ENCODE data around the gene MPC1. TPM values are rescaled to one million over a fixed set of nuclear protein-coding genes. Genes with fewer than 3 reads are reported as not detected.
"Not testable (repeated sequence)": the region's sequence is repeated elsewhere in the genome, so short reads cannot be mapped to it uniquely, and the experiment has no call there.

Gene MPC1
- total and polyA plus RNA-seq, 2 donors: 40.5 to 106 TPM

DNA sequence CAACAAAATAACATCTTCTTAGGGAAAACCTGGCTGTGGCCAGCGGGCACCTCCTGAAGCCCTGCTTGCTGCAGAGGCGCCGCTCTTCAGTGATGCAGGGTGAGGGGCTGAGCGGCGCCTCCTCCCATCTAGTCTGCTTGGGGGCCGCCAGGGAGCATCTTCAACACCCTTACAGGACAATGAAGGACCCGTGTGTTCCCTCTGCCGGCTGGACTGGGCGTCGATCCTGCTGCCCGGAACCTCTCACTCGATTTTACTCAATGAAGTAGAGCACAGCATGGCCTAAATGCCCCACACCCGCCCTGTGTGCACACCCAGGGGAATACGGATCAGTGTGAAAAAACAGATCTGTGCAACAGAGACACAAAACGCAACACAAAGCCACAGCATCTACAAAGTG is 28.5 kb upstream of the MPC1 start:
- Histone ChIP-seq H3K27me3 (ENCODE audit: control insufficient read depth in 2 of 2, insufficient read depth in 1 of 2, low read length in 1 of 2) (no peaks in the 10 kb centered on the region), H3K4me3 (ENCODE audit: low read length in 2 of 2) (peak overlapping the region; percentile 6 to 39), H3K4me1 (ENCODE audit: control insufficient read depth in 2 of 2, insufficient read depth in 2 of 2, low read length in 2 of 2) (peaks cover 53 to 70% of the 10 kb centered on the region in 2 donors), H3K36me3 (ENCODE audit: control insufficient read depth in 2 of 2, insufficient read depth in 2 of 2, low read length in 1 of 2) (peaks cover 0 to 3% of the 10 kb centered on the region in 2 donors), H3K27ac (ENCODE audit: low read depth in 1 of 2, low read length in 1 of 2) (peak overlapping the region; percentile 96 to 97), H3K9me3 (ENCODE audit: control insufficient read depth in 2 of 2, insufficient read depth in 1 of 2, low read length in 1 of 2) (no peaks in the 10 kb centered on the region)
- WGBS: 75% methylated on average over 15 of the region's 15 CpGs
- no peak for DNase-seq (ENCODE audit: low read depth in 6 of 9, low spot score in 9 of 9)

DNA sequence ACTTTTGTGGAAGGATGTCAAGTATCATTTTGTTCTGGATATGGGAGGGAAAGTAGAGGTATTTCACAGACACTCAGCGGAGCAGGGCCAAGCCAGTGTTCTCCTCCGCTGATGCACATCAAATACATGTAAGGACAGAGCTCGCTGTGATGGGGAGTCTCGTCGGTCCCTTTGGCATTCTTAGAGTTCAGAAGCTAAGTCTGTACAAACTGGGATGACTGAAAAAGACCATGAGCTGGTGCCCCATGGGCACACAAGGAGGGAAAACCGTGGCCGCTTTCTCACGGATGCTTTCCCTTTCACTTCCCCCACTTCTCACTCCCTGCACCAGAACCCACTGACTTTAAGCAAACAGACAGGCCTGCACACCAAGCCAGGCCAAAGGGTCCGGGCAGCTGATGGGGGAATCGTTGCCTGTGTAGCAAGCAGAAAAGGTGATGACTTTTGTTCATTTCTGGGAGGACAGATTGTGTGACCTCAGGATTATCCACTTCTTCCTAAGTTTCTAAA is 27.7 kb upstream of the MPC1 start:
- H3K4me1 ChIP-seq (ENCODE audit: control insufficient read depth in 2 of 2, insufficient read depth in 2 of 2, low read length in 2 of 2): peaks cover 46 to 62% of the 10 kb centered on the region in 2 donors
- H3K9me3 ChIP-seq (ENCODE audit: control insufficient read depth in 2 of 2, insufficient read depth in 1 of 2, low read length in 1 of 2): no peaks in the 10 kb centered on the region
- no peaks in the 10 kb centered on the region for H3K27me3 ChIP-seq (ENCODE audit: control insufficient read depth in 2 of 2, insufficient read depth in 1 of 2, low read length in 1 of 2)
- peak overlapping the region in 1 of 2 donors; percentile 97 for H3K27ac ChIP-seq (ENCODE audit: low read depth in 1 of 2, low read length in 1 of 2)
- DNase-seq (ENCODE audit: low read depth in 6 of 9, low spot score in 9 of 9): no peak
- H3K4me3 ChIP-seq (ENCODE audit: low read length in 2 of 2): no peak overlapping the region
- no peaks in the 10 kb centered on the region for H3K36me3 ChIP-seq (ENCODE audit: control insufficient read depth in 2 of 2, insufficient read depth in 2 of 2, low read length in 1 of 2)
- 82% methylated on average over 10 of the region's 10 CpGs for WGBS

DNA sequence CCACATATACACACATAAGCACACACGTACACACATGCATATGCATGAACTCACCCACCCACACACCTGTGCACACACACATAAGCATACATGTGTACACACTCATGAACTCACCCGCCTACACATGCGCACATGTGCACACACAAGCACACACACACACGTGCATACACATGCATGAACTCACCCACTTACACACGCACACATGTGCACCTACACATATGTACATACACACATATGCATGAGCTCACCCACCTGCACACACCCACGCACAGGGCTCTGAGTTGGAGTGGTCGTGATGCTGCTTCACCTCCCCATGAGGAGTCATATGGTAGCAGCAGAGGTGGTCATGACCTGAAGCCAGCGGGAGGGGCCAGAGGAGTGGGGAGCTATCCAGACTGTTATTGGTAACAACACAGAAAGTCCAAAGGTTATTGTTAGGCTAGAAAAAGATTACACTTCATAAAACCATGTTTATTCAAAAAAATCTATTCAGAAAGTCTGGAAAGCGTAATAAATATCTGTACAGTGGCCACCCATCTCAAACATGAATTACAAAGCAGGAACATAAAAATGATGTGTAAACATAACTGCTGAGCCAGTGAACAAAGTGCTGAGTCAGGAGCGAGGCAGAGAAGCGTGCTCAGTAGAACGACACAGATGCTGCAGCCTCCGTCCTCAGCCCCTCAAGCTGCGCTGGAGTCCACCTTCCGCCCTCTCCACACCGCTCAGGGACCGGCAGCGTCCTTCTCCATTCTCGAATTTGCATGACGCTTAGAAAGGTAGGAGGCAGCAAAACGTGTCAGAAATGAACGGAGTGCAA is 26.4 kb upstream of the MPC1 start:
- H3K36me3 ChIP-seq (ENCODE audit: control insufficient read depth in 2 of 2, insufficient read depth in 2 of 2, low read length in 1 of 2): no peaks in the 10 kb centered on the region
- H3K9me3 ChIP-seq (ENCODE audit: control insufficient read depth in 2 of 2, insufficient read depth in 1 of 2, low read length in 1 of 2): no peaks in the 10 kb centered on the region
- H3K4me3 ChIP-seq (ENCODE audit: low read length in 2 of 2): no peak overlapping the region
- 79% methylated on average over 22 of the region's 22 CpGs for WGBS
- no peaks in the 10 kb centered on the region for H3K27me3 ChIP-seq (ENCODE audit: control insufficient read depth in 2 of 2, insufficient read depth in 1 of 2, low read length in 1 of 2)
- H3K4me1 ChIP-seq (ENCODE audit: control insufficient read depth in 2 of 2, insufficient read depth in 2 of 2, low read length in 2 of 2): peaks cover 40 to 53% of the 10 kb centered on the region in 2 donors
- H3K27ac ChIP-seq (ENCODE audit: low read depth in 1 of 2, low read length in 1 of 2): no peak overlapping the region
- DNase-seq (ENCODE audit: low read depth in 6 of 9, low spot score in 9 of 9): no peak

DNA sequence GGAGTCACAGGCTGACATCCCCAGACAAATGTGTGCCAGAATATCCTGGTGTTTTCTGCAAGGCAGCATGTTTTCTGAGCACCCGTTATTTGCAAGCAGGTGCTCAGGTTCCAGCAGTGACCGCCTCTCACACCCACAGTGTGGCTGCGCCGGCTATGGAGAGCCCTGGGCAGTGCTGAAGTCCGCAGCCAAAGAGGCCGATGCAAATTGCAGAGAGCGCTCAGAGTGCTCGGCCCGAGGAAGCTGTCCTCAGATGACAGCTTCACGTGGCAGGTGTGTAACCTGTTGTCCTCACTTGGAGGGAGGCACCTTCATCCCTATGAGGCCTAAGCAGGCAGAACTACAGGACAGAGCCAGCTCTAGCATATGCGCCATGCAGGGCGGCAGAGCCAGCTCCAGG is 23.5 kb upstream of the MPC1 start:
- H3K36me3 ChIP-seq (ENCODE audit: control insufficient read depth in 2 of 2, insufficient read depth in 2 of 2, low read length in 1 of 2): no peaks in the 10 kb centered on the region
- no peak for DNase-seq (ENCODE audit: low read depth in 6 of 9, low spot score in 9 of 9)
- H3K4me3 ChIP-seq (ENCODE audit: low read length in 2 of 2): no peak overlapping the region
- no peaks in the 10 kb centered on the region for H3K27me3 ChIP-seq (ENCODE audit: control insufficient read depth in 2 of 2, insufficient read depth in 1 of 2, low read length in 1 of 2)
- peaks cover 13 to 26% of the 10 kb centered on the region in 2 donors for H3K4me1 ChIP-seq (ENCODE audit: control insufficient read depth in 2 of 2, insufficient read depth in 2 of 2, low read length in 2 of 2)
- WGBS: 97% methylated on average over 12 of the region's 12 CpGs
- no peaks in the 10 kb centered on the region for H3K9me3 ChIP-seq (ENCODE audit: control insufficient read depth in 2 of 2, insufficient read depth in 1 of 2, low read length in 1 of 2)
- no peak overlapping the region for H3K27ac ChIP-seq (ENCODE audit: low read depth in 1 of 2, low read length in 1 of 2)

DNA sequence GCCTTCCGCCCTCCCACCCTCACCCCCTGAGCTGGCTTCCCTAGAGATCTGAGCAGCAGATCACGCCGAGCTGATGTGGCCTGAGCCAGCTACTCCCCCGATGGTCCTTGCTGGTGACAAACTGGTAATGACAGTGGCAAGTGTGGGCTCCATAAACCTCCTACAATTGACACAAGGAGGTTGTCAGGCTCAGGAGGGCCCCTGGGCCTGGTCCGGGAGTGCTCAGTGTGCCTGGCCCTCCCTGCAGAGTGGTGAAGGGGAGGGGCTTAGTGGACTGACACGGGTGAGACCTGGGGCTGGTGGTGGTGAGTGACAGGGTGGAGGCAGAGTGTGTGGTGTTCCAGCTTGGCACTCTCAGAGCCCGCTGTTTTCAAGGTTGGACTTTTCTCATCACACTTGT is 22.6 kb upstream of the MPC1 start:
- WGBS: 91% methylated on average over 7 of the region's 7 CpGs
- Histone ChIP-seq H3K27me3 (ENCODE audit: control insufficient read depth in 2 of 2, insufficient read depth in 1 of 2, low read length in 1 of 2) (no peaks in the 10 kb centered on the region), H3K9me3 (ENCODE audit: control insufficient read depth in 2 of 2, insufficient read depth in 1 of 2, low read length in 1 of 2) (no peaks in the 10 kb centered on the region), H3K4me3 (ENCODE audit: low read length in 2 of 2) (no peak overlapping the region), H3K4me1 (ENCODE audit: control insufficient read depth in 2 of 2, insufficient read depth in 2 of 2, low read length in 2 of 2) (peaks cover 5 to 22% of the 10 kb centered on the region in 2 donors), H3K36me3 (ENCODE audit: control insufficient read depth in 2 of 2, insufficient read depth in 2 of 2, low read length in 1 of 2) (no peaks in the 10 kb centered on the region), H3K27ac (ENCODE audit: low read depth in 1 of 2, low read length in 1 of 2) (no peak overlapping the region)
- DNase-seq (ENCODE audit: low read depth in 6 of 9, low spot score in 9 of 9): no peak

DNA sequence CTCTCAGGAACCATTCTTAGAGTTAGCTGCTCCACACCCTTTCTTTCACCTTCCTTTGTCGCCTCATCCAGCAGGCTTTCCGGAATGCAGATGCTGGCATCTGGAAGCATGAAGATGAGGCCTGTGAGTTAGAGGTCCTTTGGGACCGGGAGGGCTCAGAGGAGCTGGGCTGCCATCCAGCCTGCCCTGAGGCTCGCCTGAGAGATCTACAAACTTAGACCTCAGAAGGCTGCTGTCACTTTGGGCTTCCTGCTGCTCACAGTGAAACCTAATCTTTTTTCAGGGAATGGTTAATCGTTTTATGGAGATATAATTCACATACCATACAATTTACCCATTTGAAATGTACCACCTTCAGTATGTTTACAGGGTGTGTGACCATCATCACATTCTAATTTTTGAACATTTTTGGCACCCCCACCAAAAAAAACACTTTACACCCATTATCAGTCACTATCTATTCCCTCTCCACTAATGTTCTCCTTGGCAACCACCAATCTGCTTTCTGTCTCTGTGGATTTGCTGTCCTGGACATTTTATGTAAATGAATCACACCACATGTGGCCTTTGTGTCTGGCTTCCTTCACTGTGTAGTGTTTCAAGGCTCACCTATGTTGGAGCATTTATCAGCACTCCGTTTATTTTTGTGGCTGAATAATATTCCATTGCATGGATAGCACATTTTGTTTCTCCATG is 20.0 kb upstream of the MPC1 start:
- Histone ChIP-seq H3K4me3 (ENCODE audit: low read length in 2 of 2) (no peak overlapping the region), H3K9me3 (ENCODE audit: control insufficient read depth in 2 of 2, insufficient read depth in 1 of 2, low read length in 1 of 2) (peaks cover 0 to 4% of the 10 kb centered on the region in 2 donors), H3K27ac (ENCODE audit: low read depth in 1 of 2, low read length in 1 of 2) (no peak overlapping the region), H3K4me1 (ENCODE audit: control insufficient read depth in 2 of 2, insufficient read depth in 2 of 2, low read length in 2 of 2) (peaks cover 0 to 4% of the 10 kb centered on the region in 2 donors), H3K36me3 (ENCODE audit: control insufficient read depth in 2 of 2, insufficient read depth in 2 of 2, low read length in 1 of 2) (no peaks in the 10 kb centered on the region), H3K27me3 (ENCODE audit: control insufficient read depth in 2 of 2, insufficient read depth in 1 of 2, low read length in 1 of 2) (no peaks in the 10 kb centered on the region)
- DNase-seq (ENCODE audit: low read depth in 6 of 9, low spot score in 9 of 9): no peak
- WGBS: 92% methylated on average over 6 of the region's 6 CpGs

DNA sequence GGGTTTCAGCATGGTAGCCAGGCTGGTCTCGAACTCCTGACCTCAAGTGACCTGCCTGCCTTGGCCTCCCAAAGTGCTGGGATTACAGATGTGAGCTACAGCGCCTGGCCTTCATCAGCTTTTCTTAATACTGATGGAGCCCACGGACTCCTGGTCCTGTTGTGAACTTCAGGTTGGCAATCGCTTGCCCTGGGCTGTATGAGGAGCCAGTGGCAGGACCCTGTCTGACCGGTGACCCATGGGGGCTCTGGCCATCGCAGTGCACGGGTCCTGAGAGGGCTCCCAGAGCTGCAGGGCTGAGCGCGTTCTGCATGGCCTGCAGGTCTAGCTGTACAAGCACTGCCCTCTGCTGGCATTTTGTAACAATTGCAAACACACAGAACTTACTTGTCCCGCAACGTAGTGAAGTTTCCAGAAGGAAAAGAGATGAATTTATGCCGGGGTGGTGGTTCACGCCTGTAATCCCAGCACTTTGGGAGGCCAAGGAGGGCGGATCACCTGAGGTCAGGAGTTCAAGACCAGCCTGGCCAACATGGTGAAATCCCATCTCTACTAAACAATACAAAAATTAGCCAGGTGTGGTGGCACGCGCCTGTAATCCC is 18.0 kb upstream of the MPC1 start:
- H3K27ac ChIP-seq (ENCODE audit: low read depth in 1 of 2, low read length in 1 of 2); H3K36me3 ChIP-seq (ENCODE audit: control insufficient read depth in 2 of 2, insufficient read depth in 2 of 2, low read length in 1 of 2); H3K4me3 ChIP-seq (ENCODE audit: low read length in 2 of 2); H3K27me3 ChIP-seq (ENCODE audit: control insufficient read depth in 2 of 2, insufficient read depth in 1 of 2, low read length in 1 of 2); H3K4me1 ChIP-seq (ENCODE audit: control insufficient read depth in 2 of 2, insufficient read depth in 2 of 2, low read length in 2 of 2): not testable (repeated sequence)
- WGBS: 34% methylated on average over 16 of the region's 16 CpGs
- peaks cover 0 to 12% of the 10 kb centered on the region in 2 donors for H3K9me3 ChIP-seq (ENCODE audit: control insufficient read depth in 2 of 2, insufficient read depth in 1 of 2, low read length in 1 of 2)
- DNase-seq (ENCODE audit: low read depth in 6 of 9, low spot score in 9 of 9): peak in 3 of 9 donors; percentile 58 to 79 (median 73)

DNA sequence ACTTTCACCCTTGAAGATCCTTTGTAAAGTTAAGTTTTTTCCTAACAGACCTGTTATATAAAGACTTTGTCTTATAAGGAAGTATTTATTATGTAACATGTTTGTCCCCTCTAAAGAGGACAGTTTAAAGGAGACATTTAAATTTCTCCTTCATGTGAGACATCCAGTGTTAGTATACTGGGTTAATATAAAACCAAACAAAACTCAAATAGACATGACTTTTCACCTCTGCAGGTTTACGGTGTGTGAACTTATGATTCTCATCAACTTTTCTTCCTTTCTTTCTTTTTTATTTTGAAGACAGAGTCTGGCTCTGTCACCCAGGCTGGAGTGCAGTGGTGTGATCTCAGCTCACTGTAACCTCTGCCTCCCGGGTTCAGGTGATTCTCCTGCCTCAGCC is 17.4 kb upstream of the MPC1 start:
- WGBS: 99% methylated on average over 2 of the region's 2 CpGs
- no peak for DNase-seq (ENCODE audit: low read depth in 6 of 9, low spot score in 9 of 9)
- H3K9me3 ChIP-seq (ENCODE audit: control insufficient read depth in 2 of 2, insufficient read depth in 1 of 2, low read length in 1 of 2): peaks cover 0 to 12% of the 10 kb centered on the region in 2 donors
- H3K4me1 ChIP-seq (ENCODE audit: control insufficient read depth in 2 of 2, insufficient read depth in 2 of 2, low read length in 2 of 2): peaks cover 0 to 4% of the 10 kb centered on the region in 2 donors
- H3K36me3 ChIP-seq (ENCODE audit: control insufficient read depth in 2 of 2, insufficient read depth in 2 of 2, low read length in 1 of 2): no peaks in the 10 kb centered on the region
- H3K27ac ChIP-seq (ENCODE audit: low read depth in 1 of 2, low read length in 1 of 2): no peak overlapping the region
- peaks cover 0 to 6% of the 10 kb centered on the region in 2 donors for H3K27me3 ChIP-seq (ENCODE audit: control insufficient read depth in 2 of 2, insufficient read depth in 1 of 2, low read length in 1 of 2)
- no peak overlapping the region for H3K4me3 ChIP-seq (ENCODE audit: low read length in 2 of 2)

DNA sequence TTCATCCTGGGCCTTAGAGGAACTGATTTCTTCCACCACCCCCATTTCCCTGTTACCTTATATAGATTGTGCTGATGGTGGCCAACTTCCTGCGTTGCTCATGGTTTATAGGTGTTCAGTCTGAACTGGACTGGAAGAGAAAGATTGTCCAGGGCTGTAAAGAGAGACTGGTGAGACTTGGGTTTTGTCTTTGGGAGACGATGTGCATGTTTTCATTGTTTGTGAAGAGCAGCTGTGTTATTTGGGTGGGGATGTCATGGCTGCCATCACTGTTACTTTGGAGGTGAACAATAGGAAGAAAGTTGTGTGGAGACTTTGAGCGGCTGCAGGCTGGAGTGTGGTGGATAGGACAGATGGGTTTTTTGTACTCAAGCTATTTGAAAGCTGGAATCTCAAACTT is 15.6 kb upstream of the MPC1 start:
- Histone ChIP-seq H3K9me3 (ENCODE audit: control insufficient read depth in 2 of 2, insufficient read depth in 1 of 2, low read length in 1 of 2) (peaks cover 0 to 12% of the 10 kb centered on the region in 2 donors), H3K27ac (ENCODE audit: low read depth in 1 of 2, low read length in 1 of 2) (no peak overlapping the region), H3K36me3 (ENCODE audit: control insufficient read depth in 2 of 2, insufficient read depth in 2 of 2, low read length in 1 of 2) (no peaks in the 10 kb centered on the region), H3K27me3 (ENCODE audit: control insufficient read depth in 2 of 2, insufficient read depth in 1 of 2, low read length in 1 of 2) (peaks cover 0 to 13% of the 10 kb centered on the region in 2 donors), H3K4me1 (ENCODE audit: control insufficient read depth in 2 of 2, insufficient read depth in 2 of 2, low read length in 2 of 2) (peaks cover 0 to 4% of the 10 kb centered on the region in 2 donors), H3K4me3 (ENCODE audit: low read length in 2 of 2) (no peak overlapping the region)
- no peak for DNase-seq (ENCODE audit: low read depth in 6 of 9, low spot score in 9 of 9)
- 97% methylated on average over 3 of the region's 3 CpGs for WGBS
